Measurements from ENCODE around the gene LYPD5.
A peak's percentile ranks its signal among the peaks of the same experiment; 100 is the strongest.

LYPD5 gene

DNA sequence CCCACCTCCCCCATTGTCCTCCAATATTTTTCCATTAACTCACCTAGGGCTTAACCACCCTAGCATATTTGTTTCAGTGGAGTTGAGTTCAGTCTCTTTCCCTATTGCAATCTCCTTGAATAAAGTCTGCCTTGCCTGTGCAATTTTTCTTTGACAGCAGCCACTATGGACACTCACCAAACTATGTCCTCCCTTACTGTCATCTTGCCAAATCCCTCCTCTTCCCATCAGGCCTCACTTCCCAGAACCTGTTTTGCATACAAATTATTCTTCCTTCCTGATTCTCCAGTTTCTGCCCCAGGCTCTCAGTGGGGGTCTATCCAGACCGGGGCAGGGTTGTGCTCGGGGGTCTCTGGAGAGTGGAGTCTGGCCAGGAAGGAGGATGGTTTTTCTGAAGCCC lies 2.2 kb upstream of the LYPD5 start:
- DNase-seq, result no peak

DNA sequence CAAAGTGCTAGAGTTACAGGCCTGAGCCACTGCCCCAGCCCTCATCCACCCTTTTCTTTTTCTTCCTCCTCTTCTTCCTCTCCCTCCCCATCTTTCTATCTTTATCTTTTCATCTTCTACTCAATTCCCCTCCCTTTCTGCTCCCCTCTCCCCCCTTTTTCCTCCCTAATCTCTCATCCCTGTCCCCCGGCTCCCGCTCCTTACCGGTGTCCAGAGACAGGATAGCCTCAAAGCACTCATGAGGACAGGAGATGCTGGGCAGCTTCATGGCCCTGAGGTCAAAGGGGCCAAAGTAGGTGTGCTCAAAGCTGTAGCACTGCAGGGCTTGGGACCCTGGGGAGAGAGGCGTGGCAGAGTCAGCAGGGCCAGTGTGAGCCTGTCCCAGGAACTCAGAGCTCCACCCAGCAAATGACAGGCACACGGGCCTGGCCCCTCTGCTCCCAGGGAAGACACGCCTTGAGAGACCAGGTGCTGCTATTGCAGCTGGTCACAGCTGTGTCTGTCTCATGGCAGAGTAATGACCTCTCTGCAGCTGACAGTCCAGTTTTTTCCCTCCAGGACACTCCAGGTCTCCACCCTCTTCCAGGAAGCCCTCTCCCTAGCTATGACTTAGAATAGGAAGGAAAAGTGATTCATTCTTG lies 2.6 kb downstream of the LYPD5 start:
- no peak for DNase-seq

GRCh38 chr19:43798546-43799409 lies 3.5 kb downstream of the LYPD5 start:
- DNase-seq, result peak; percentile 47

GRCh38 chr19:43798026-43798545 lies 4.2 kb downstream of the LYPD5 start:
- no peak for DNase-seq

DNA sequence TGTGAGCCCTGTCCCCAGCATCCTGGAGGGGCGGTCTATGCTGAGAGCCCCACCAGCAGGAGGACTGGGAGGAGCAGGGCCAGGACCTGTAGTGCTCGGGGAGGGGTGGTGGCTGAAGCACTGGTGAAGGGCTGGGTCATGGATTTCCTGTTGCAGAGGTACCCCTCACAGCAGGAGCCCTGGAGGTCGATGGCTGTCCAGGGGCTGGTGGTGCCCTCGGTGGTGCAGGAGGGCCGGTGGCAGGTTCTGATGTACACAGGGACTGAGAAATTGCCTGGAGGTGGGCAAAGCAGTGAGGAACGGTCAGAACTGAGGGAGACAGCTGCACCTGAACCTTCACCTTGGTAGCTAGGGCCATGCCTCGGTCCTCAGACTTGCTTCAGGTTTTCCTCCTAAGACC lies 4.7 kb downstream of the LYPD5 start:
- no peak for DNase-seq

- DNase-seq, result no peak
Measured at GRCh38 chr19:43797118-43797517, 5.1 kb downstream of the LYPD5 start.

GRCh38 chr19:43790587-43790986 lies 11.7 kb downstream of the LYPD5 start:
- no peak for DNase-seq

- DNase-seq, result no peak
Measured at GRCh38 chr19:43789029-43789428, 13.2 kb downstream of the LYPD5 start.

DNA sequence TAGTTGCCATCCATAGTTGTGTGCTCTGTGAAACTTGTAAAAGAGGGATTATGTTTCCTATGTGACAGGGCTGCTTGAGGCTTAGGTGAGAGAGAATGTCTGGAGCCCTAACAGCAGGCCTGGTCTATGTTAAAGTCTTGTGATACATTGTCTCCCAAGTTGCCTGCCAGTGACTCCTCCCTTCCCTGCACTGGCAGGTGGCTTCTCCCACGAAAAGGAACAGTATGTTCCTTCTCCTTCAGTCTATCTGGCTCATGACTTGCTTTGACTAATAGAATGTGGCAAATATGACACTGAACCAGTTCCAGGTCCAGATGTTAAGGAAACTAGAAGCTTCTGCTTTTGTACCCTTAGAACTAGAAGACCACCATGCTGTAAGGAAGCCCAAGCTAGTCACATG lies 15.6 kb downstream of the LYPD5 start:
- DNase-seq, result no peak

- no peak for DNase-seq
Measured at GRCh38 chr19:43784981-43785808, 17.1 kb downstream of the LYPD5 start.

- no peak for DNase-seq
Measured at GRCh38 chr19:43784241-43784980, 17.8 kb downstream of the LYPD5 start.

DNA sequence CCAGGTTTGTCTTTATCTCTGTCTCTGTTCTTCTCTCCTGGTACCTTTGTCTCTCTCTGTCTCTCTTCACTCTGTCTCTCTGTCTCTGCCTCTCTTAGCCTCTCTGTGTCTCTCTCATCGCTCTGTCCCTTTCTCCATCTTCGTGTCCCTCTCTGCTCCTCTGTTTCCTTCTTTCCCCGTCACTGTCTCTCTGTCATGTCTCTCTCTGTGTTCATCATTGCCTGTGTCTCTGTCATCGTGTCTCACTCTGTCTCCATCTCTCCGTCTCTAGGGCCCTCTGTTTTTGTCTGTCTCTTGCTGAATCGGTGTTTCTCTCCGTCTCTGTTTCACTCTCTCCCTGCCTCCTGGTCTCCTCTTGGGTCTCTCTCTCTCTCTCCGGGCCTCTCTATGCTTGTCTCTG lies 18.6 kb downstream of the LYPD5 start:
- no peak for DNase-seq

DNA sequence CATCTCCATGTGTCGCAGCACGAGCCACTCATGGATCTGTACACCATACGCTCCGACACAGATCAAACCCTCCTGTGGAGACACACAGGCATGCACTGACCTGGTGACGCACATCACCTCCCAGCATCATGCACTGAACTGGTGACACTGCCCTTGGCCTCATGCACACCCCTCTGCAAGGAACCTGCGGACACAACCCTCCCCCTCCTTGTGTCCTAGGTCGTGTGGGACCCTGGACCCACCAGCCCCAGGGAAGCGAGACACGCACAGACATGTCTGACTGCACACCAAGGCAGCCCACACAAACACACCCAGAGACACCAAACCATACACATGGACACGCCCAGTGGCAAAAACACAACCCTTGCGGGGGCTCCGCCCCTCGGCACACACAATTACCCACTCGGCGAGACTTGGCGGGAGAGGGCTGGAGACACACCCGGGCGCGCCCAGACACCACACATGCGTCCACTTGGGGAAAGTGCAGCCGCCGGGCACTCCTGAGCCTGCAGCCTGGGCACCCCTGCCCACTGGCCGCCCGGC lies 19.5 kb downstream of the LYPD5 start:
- DNase-seq, result no peak

DNA sequence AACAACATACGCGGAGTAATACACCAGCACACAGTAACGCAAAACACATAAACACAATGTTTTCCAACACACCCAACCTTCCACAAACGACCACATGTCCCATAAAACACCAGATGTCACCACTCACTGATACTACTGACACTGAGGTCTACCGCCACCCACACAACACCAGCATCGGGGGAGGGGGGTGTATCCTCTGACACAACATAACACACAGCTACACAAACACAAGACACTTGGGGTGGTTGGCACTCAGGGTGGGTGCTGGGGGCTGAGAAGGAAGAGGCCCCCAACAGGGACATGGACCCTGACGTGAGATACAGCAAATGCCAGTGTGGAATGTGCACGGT lies 20.0 kb downstream of the LYPD5 start:
- DNase-seq, result no peak

DNA sequence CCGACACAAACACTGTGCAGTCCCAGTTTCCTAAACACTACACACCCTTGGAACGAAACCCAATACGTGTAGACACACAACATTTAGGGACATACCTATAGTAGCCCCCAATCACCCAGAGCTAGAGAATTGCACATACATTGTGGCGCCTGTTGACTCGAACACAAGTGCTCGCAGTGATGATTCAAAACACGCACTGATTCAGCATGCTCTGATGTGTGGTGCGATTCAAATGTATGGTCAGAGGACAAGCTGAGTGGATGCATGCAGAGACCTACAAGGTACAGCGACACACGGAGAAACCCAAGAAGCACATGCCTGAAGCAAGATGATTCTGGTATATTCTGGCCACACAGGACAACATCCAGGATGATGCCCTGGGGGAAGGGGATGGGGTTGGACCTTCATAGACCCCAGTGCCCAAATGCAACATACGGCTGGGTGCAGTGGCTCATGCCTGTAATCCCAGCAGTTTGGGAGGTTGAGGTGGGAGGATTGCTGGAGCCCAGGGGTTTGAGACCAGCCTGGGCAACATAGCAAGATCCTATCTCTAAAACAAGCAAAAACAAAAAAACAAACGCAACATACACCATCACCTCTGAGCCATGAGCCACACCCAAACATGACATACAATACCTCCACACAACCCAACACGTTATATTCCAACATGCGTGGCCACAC lies 20.5 kb downstream of the LYPD5 start:
- no peak for DNase-seq

GRCh38 chr19:43780706-43781525 lies 21.3 kb downstream of the LYPD5 start, which contains the start of gene KCNN4:
KCNN4 (minus strand) TSS chr19:43780973; CDS start chr19:43780861, 112 bp downstream.
- no peak for DNase-seq

- DNase-seq, result no peak
Measured at GRCh38 chr19:43779820-43780219, 22.4 kb downstream of the LYPD5 start.

DNA sequence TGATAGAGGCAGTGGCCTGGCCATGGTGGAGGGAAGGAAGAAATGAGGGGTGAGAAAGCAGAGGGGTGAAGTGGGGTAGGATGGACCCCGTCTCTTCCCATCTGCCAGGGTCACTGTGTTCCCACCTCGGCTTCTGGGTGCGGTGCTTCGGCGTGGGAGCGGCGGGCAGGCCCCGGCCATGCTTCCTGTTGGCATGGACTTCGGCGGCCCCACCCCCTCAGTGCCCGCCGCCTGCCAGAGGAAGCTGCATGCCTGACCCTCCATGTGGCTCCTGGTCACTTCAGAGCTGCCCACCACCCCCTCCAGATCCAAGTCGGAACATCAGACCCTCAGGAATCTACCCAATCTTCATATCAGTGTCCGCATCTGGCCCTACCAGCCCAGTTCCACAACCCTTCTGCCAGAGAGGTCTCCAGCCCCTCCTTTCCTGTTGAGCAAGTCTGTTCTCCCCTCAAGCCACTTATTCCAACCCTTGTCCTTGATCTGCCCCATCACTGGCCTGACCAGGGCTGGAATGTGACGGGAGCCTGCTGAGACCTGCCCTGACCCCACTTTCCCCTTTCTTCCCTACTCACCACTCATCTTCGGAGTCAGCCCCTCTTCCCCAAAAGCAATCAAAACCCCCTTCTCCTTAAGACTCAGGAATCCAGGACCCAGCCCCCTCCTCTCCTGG lies 23.0 kb downstream of the LYPD5 start:
- no peak for DNase-seq

DNA sequence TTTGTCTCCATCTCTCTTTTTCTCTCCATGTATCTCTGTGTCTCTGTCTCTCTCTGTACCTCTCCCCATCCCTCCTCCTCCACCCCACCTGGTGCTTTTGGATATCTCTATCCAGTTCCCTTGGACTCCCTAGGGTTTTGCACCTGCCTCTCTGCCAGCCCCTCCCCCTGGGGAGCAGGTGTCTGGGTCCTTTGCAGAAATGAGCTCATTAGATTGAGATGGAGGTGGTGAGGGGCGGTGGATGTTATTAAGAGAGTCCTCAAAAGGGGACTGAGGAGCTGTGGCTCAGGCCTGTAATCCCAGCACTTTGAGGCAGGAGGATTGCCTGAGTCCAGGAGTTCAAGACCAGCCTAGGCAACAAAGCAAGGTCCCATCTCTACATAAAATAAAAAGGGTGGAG lies 23.6 kb downstream of the LYPD5 start:
- peak; percentile 94 for DNase-seq

DNA sequence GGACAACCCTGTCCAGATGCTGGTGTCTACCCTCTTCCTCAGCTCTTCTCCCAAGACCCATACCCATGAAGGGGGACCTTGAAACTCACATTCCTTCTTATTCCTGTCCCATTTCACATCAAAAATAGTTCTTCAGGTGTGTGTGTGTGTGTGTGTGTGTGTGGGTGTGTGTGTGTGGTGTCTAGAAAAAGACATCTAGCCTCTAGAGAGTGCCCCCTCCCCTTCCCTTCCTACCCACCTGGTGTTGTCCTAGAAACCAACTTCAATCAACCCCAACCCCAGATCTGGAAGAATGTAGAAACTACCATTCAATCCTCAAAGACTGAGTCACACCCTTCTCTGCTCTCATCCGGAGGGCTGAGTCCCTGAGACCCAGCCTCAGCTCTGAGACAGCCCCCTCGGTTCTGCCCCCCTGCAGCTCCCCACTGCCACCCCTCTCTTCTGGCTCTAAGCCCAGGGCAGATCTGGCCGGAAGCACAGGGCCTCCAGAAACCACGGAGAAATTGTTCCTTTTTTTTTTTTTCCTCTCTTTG lies 25.0 kb downstream of the LYPD5 start:
- no peak for DNase-seq
